ENCODE data around the gene MTCH1.

DNA sequence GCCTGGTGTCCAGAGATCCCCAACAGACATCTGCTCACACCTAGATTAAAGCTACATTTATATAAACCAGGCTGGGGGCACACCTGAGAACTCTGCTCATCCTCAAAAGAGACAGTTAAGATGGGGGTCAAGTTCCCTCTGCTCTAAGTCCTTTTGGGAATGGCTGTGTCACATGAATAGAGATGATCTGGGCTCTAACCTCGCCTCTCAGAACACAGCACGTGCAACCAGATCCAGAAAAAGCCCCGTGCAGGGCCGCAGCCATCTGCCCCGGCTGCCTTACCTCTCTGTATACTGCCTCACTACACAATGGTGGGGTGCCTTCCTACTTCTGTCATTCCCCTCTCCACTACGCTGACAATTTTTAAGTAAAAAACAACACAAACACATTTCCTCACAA is 5.9 kb downstream of the MTCH1 start:
- TF ChIP-seq FOS (IDR thresholded peaks at IDR 0.05; ENCODE audit: low read depth, low read length) (no peak), NFE2L2 (IDR thresholded peaks at IDR 0.05; ENCODE audit: low read depth, low read length) (no peak)

Measured in IMR-90 (cell line).